GM23248 (cell line): ENCODE measurements around the gene KLF15.

Source experiments
- EZH2 ChIP-seq: fragments of 200-600 bp; sonication (generic); IDR thresholded peaks from 2 replicates; pipeline ENCODE4 v1.6.1; 2018; ENCODE audit warnings: antibody characterized with exemption, mild to moderate bottlenecking; ENCODE audit not compliant: insufficient read depth, poor library complexity, severe bottlenecking
- EZH2phosphoT487 ChIP-seq: fragments of 200-600 bp; sonication (generic); IDR thresholded peaks from 2 replicates; pipeline ENCODE4 v1.6.1; 2018; ENCODE audit warnings: antibody characterized with exemption, moderate library complexity, mild to moderate bottlenecking, low read depth; ENCODE audit not compliant: insufficient read depth

DNA sequence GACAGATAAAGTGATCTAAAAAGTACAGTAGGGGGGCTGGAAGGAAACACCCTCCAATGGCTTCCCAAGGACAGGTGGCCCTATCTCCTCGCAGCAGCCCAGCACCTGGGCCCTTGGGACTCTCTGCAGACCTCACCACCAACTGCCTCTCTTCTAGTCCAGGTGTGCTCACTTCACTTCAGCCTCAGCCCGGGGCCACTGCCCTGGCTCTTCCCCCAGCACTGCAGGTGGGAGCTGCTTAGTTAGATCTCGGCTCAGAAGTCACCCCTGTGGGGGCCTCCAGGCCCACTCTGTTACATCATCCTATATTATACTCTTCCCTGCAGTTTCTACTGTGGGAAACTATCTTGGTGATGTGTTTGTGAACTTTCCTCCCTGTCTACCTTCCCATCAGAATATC is 2.0 kb downstream of the KLF15 start:
- TF ChIP-seq EZH2 (no peak), EZH2phosphoT487 (no peak)
